Mucosa of descending colon (tissue), 3 donors: ENCODE data around the gene MEX3C. TPM values are rescaled to one million over a fixed set of nuclear protein-coding genes. Genes with fewer than 3 reads are reported as not detected.
A peak's percentile ranks its signal among the peaks of the same experiment; 100 is the strongest.

ENCODE experiments used
- ATAC-seq: fragments of 200-7000 bp; cut with Tn5 transposase; one replicate; pipeline ENCODE4 v1.9.1; 2020; ENCODE audit warnings: mild to moderate bottlenecking, moderate library complexity
- DNase-seq, 3 donors: peaks; one replicate each; pipeline ENCODE4 v3.0.0-alpha.2; 2020
- H3K36me3 ChIP-seq: fragments of 200-600 bp; one replicate; pipeline ENCODE4 v1.8.0; 2021; ENCODE audit warnings: low read depth, mild to moderate bottlenecking
- H3K4me1 ChIP-seq: fragments of 200-600 bp; one replicate; pipeline ENCODE4 v1.8.0; 2021; ENCODE audit warnings: low read depth, mild to moderate bottlenecking
- H3K4me3 ChIP-seq: fragments of 200-600 bp; one replicate; pipeline ENCODE4 v1.8.0; 2021; ENCODE audit warnings: mild to moderate bottlenecking
- H3K9me3 ChIP-seq: fragments of 200-600 bp; one replicate; pipeline ENCODE4 v1.8.0; 2021; ENCODE audit warnings: mild to moderate bottlenecking
- CTCF ChIP-seq: fragments of 200-600 bp; IDR thresholded peaks from one replicate; pipeline ENCODE4 v1.8.0; 2022; ENCODE audit warnings: antibody characterized with exemption, mild to moderate bottlenecking
- intact Hi-C, 2 donors: fragments of 100-400 bp; cut with DNase I in 1 of 2; cut with micrococcal nuclease in 1 of 2; formaldehyde crosslinking; loops; one replicate each; pipeline versions ENCODE4 v1.11.0 to v1.11.1; 2022; cut with DNase I, micrococcal nuclease
- total RNA-seq, 3 donors: library from RNA; stranded (reverse); fragmentation: NEBNext Ultra II Directional in 2 of 3; extraction: Animal tissue kit (Norgen Biotek cat#: 25700) in 2 of 3; gene quantifications; one replicate each; pipeline versions ENCODE4 v1.2.1 to v1.2.4, GENCODE V29; 2021 to 2023
- donor health status: DM: no; HTN: no; CAD: no; lungs with moderate emphysema.
- donor health status: DM: no; HTN: no; CAD: no.
- donor health status: DM: no; HTN: yes; CAD: no.

Gene MEX3C
- total RNA-seq, 3 donors from 2014 or later: 20.8 to 30.1 (median 27.0) TPM

- Histone ChIP-seq H3K4me1 (no peaks in the 10 kb centered on the region), H3K4me3 (no peak overlapping the region), H3K9me3 (no peaks in the 10 kb centered on the region), H3K36me3 (no peaks in the 10 kb centered on the region)
- no peak for TF ChIP-seq CTCF
- intact Hi-C loops: no loop called here
- ATAC-seq (no peak), DNase-seq (no peak)
Observed at GRCh38 chr18:51138936-51139335, 58.5 kb downstream of the MEX3C start.

- DNase-seq (no peak), ATAC-seq (no peak)
- intact Hi-C loops: no loop called here
- H3K4me1 ChIP-seq: no peaks in the 10 kb centered on the region
- no peak for TF ChIP-seq CTCF
- no peaks in the 10 kb centered on the region for H3K9me3 ChIP-seq
- no peaks in the 10 kb centered on the region for H3K36me3 ChIP-seq
- H3K4me3 ChIP-seq: no peak overlapping the region
Observed at GRCh38 chr18:51137891-51138290, 59.6 kb downstream of the MEX3C start.

GRCh38 chr18:51137026-51137729, 60.3 kb downstream of the MEX3C start:
- Histone ChIP-seq H3K4me1 (no peaks in the 10 kb centered on the region), H3K36me3 (no peaks in the 10 kb centered on the region), H3K9me3 (no peaks in the 10 kb centered on the region), H3K4me3 (no peak overlapping the region)
- DNase-seq (no peak), ATAC-seq (no peak)
- no peak for TF ChIP-seq CTCF
- intact Hi-C loops: no loop called here

GRCh38 chr18:51135795-51136194, 61.7 kb downstream of the MEX3C start:
- DNase-seq (peak in 1 of 3 donors; percentile 13), ATAC-seq (peak; percentile 20)
- intact Hi-C loops: no loop called here
- Histone ChIP-seq H3K4me1 (no peaks in the 10 kb centered on the region), H3K36me3 (no peaks in the 10 kb centered on the region), H3K4me3 (no peak overlapping the region), H3K9me3 (no peaks in the 10 kb centered on the region)
- no peak for TF ChIP-seq CTCF

- no peak overlapping the region for H3K4me3 ChIP-seq
- ATAC-seq (no peak), DNase-seq (no peak)
- no peaks in the 10 kb centered on the region for H3K4me1 ChIP-seq
- intact Hi-C loops: no loop called here
- no peak for TF ChIP-seq CTCF
- H3K9me3 ChIP-seq: no peaks in the 10 kb centered on the region
- no peaks in the 10 kb centered on the region for H3K36me3 ChIP-seq
Observed at GRCh38 chr18:51135364-51135763, 62.1 kb downstream of the MEX3C start.

- TF ChIP-seq CTCF: no peak
- intact Hi-C loops: no loop called here
- Histone ChIP-seq H3K4me3 (no peak overlapping the region), H3K36me3 (no peaks in the 10 kb centered on the region), H3K4me1 (no peaks in the 10 kb centered on the region), H3K9me3 (no peaks in the 10 kb centered on the region)
- no peak for ATAC-seq
- DNase-seq: no peak
Observed at GRCh38 chr18:51134721-51135120, 62.8 kb downstream of the MEX3C start.
